C1 segment of cervical spinal cord (tissue), 14 donors: ENCODE results near the gene TSSC4.
A peak's percentile ranks its signal among the peaks of the same experiment; 100 is the strongest.

Experiments used
- DNase-seq, 14 donors: peaks; one replicate each; lab custom pipeline; 2025; lab: John Stamatoyannopoulos, UW

TSSC4 gene

DNA sequence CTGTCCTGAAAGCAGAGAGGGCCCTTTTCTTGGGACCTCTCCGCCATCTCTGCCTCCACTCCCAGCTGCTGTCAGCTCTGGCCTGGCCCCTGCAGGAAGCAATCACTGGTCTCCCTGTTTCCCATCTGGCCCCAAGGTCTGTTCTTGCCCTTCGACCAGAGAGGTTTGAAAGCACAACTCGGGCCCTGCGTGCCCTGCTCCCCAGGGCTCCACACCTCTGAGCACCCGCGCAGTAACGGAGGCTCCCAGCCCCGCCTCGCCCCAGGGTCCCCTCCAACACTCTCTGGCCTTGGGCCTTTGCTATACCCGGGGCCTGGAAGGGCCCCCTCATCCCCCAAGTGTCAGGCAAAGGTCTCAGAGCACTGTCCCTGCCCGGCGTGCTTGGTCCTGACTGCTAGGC is 31.2 kb upstream of the TSSC4 start:
- DNase-seq, result no peak

DNA sequence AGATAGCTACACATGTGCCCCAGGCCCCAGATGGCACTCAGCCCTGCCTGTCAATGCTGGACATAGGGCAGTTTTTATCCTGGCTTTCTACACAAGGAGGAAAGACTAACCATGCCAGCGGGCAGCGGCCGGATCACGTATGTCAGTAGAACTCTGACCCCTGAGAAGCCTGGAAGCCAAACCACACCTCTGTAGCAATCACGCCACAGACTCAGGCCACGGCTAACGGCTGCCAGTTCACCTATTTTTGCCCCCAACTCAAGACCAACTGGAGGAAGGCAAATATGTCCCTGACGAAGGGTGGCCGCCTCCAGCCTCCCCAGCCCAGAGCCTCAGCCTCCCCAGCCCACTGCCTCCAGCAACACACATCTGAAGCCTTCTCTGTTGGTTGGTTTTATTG is 30.7 kb upstream of the TSSC4 start:
- DNase-seq, result no peak

GRCh38 chr11:2374456-2375201 is 25.9 kb upstream of the TSSC4 start:
- DNase-seq, result no peak

DNA sequence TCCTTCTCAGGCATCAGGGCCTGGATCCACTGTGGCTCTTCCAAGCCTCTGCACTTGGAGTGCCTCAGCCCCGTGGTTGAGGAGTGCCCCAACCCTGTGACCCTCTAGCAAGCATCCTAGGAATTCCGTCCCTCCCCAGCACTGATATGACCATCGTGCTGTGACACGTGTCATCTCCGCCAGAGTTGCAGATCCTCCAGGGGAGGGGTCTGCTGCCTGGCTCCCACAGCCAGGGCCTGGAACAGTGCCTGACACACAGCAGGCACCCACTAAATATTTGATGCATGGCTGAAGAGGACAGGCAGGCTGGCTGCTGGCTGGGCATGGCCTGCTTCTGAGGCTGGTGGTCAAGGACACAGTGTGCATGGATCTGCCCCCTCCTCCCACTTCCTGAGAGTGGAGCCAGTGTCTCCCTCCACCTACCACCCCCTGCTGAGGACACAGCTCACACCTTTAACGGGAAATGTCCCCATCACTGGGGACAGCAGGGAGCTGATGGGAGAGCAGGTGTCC is 25.2 kb upstream of the TSSC4 start:
- peak in 1 of 14 donors; percentile 39 for DNase-seq

GRCh38 chr11:2375964-2376551 is 24.5 kb upstream of the TSSC4 start:
- DNase-seq, result no peak

DNA sequence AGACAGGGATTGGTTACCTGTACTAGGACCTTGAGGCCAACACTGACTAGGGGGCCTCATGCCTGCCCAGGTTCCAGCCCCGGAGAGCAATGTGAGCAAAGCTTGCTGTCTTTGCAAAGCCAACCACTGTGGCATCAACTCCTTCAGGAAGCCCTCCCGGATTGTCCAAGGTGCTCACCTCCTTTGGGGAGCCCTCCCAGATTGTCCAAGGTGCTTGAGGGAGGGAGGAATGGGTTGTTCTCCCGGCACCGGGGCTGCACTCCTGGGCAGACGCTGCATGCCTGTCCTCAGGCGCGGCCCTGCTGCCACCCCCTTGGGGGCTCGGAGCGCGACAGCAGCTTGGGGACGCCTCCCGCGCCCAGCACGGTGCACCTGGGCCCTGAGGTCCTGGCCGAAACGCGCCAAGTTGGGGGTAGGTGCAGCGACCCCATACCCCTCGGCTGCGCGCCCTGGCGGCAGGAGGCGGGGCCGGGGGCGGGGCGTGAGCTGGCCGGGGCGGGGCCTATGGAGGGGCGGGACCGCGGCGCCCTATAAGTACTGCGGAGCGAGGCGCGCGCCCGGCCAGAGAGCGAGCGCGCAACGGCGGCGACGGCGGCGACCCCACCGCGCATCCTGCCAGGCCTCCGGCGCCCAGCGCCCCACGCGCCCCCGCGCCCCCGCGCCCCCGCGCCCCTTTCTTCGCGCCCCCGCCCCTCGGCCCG is 23.6 kb upstream of the TSSC4 start, which contains the start of gene CD81:
Gene CD81 (plus strand): TSS at position 560 of the 701 bp plus-strand sequence. CDS start 240 bp downstream, outside the sequence.
- DNase-seq, result peak in 8 of 14 donors; percentile 8 to 79 (median 29)

- peak in 4 of 14 donors; percentile 2 to 65 (median 48) for DNase-seq
Observed at GRCh38 chr11:2377511-2378443, 22.8 kb upstream of the TSSC4 start.

DNA sequence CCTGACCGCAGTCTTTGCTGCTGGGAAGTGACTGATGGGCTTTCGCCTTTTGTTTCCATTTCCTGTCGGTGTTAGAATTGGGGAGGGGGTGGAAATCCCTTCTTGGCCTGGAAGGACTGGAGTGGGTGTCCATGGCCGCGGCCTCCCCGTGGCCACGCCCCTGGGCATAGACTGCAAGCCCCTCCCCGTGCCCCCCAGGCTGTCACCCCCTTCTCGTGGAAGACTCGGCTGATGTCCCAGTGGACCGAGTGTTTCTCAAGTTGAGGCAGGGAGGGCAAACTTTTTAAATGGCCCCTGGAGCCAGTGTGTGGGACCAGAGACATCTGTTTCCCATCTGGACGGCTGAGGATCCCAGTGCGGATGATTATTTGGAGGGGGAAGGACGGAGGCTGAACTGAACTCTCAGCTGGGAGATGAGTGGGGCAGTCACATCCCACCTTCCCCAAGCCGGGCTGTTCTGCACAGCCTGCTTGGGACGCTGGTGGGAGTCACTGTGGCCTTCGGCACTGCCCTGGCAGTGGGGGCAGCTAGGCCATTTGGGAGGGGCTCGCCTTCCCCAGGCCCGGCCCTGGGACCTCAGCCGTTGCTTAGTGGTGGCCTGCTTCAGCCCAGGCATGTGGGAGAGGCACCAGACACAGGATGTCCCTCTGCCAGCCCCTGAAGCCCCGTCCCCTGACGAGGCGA is 21.9 kb upstream of the TSSC4 start:
- peak in 5 of 14 donors; percentile 7 to 71 (median 63) for DNase-seq

DNA sequence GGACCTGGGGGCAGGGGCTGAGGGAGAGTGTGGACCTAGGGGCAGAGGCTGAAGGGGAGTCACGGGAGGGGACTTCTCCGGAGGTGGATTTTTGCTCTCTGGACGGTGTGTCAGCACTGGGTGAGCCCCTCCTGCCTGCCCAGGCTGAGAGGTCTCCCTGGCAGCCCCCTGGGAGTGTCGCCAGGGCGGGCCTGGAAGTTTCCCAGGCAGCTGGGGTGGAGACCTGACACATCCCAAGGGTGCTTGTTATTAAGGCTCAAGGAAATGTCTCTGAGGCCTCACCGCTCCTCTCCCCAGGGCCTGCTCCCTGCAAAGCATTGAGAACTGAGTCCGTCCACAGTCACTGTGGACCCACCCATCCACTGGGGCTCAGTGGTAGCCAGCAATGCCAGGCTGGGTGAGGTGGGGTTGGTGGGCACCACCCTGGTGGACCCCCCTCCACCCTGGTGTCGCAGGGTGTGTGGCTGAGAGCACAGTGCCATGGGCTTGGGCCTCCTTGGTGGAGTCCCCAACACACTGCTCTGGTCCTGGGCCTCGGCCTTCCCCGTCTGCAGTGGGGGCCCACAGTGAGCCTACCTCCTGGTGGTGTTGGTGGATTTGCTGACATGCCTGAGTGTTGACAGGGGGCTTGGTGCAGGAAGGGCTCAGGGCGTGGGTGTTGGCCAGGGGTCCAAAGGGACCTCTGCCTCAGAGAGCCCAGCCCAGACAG is 20.9 kb upstream of the TSSC4 start:
- peak in 1 of 14 donors; percentile 59 for DNase-seq

GRCh38 chr11:2380396-2380795 is 20.2 kb upstream of the TSSC4 start:
- DNase-seq, result no peak

GRCh38 chr11:2380807-2381350 is 19.7 kb upstream of the TSSC4 start:
- peak in 12 of 14 donors; percentile 10 to 83 (median 56) for DNase-seq

GRCh38 chr11:2381494-2382128 is 18.9 kb upstream of the TSSC4 start:
- DNase-seq, result peak in 1 of 14 donors; percentile 3

- peak in 3 of 14 donors; percentile 20 to 46 (median 44) for DNase-seq
Observed at GRCh38 chr11:2382129-2382517, 18.4 kb upstream of the TSSC4 start.

DNA sequence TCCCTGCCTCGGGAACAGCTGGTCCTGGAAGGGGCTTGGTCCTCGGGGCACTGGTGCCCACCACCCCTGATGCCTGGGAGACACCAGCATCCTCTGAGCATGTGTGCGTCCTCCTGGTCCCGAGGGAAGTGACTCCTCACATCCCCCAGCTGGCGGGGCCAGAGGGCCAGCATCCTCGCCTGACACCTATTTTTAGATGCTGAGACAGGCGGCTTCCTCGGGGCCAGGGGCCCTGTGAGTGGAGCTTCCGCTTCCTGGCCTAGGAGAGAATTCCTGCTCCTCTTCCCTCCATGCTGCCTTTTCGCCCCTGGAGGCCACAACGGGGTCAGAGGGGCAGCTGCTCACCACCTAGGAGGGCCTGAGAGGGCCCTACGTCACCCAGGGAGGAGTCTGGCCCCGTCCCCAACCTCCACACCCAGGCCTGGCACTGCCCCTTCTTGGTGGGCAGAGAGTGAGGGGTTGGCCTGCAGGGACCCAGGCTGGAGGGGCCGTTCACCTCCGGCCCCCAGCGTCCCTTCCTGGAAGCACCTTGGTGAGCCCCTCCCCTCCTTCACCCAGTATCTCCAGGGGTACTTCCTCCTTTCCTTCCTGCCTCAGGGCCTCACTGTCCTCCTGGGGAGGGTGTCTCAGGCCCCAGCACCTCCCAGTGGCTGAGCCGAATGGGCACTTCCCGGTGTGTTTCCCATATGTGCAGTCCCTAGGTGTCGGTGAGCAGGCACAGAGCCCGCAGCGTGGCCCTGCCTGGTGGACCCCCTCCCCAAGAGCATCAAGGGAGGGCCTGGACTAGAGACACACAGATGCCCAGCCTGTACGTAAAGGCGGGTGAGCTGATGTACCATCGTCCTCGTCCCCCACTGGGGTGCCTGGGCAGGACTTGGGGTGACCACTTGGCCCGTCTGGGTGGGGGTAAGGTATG is 17.4 kb upstream of the TSSC4 start:
- peak in 10 of 14 donors; percentile 34 to 77 (median 44) for DNase-seq

GRCh38 chr11:2383852-2384804 is 16.4 kb upstream of the TSSC4 start:
- DNase-seq, result peak in 9 of 14 donors; percentile 25 to 84 (median 59)
